Gastrocnemius medialis (tissue), 4 donors: ENCODE measurements around the gene NPAS4. TPM values are rescaled to one million over a fixed set of nuclear protein-coding genes. Genes with fewer than 3 reads are reported as not detected.
"Not testable (repeated sequence)": the region's sequence is repeated elsewhere in the genome, so short reads cannot be mapped to it uniquely, and the experiment has no call there.

Experiments used
- ATAC-seq, 2 donors: fragments of 150-250 bp; one replicate each; pipeline ENCODE4 v1.9.1; 2016
- DNase-seq, 2 donors: peaks; one replicate each; pipeline ENCODE4 v3.0.0-alpha.2; 2019
- H3K27ac ChIP-seq, 4 donors: fragments of 200-600 bp; sonication (generic); 1 replicate in 1 of 4; 2 replicates in 3 of 4; pipeline ENCODE4 v1.5.1; 2016 to 2018; ENCODE audit warnings: mild to moderate bottlenecking in 2 of 4, moderate library complexity in 1 of 4
- H3K27me3 ChIP-seq, 3 donors: fragments of 200-600 bp; sonication (generic) in 2 of 3; 1 replicate in 1 of 3; 2 replicates in 2 of 3; pipeline versions ENCODE4 v1.5.1 to v1.6.0; 2016 to 2019; ENCODE audit warnings: mild to moderate bottlenecking in 1 of 3, moderate library complexity in 1 of 3
- H3K36me3 ChIP-seq, 2 donors: fragments of 200-600 bp; sonication (generic) in 1 of 2; one replicate each; pipeline ENCODE4 v1.5.1; 2017 to 2018
- H3K4me1 ChIP-seq, 2 donors: fragments of 200-600 bp; sonication (generic) in 1 of 2; one replicate each; pipeline ENCODE4 v1.5.1; 2016 to 2017; ENCODE audit warnings: mild to moderate bottlenecking in 2 of 2
- H3K4me3 ChIP-seq, 4 donors: fragments of 200-600 bp; sonication (generic) in 3 of 4; 1 replicate in 1 of 4; 2 replicates in 3 of 4; pipeline ENCODE4 v1.5.1; 2016 to 2019; ENCODE audit warnings: mild to moderate bottlenecking in 2 of 4
- H3K9me3 ChIP-seq, 3 donors: fragments of 200-600 bp; sonication (generic) in 2 of 3; 1 replicate in 1 of 3; 2 replicates in 2 of 3; pipeline ENCODE4 v1.5.1; 2016 to 2019
- CTCF ChIP-seq, 5 experiments: fragments of 450-650 bp in 3 of 5; fragments of 200-600 bp in 2 of 5; sonication (generic) in 2 of 5; IDR thresholded peaks in 4 of 5; conservative IDR thresholded peaks in 1 of 5; 1 replicate in 4 of 5; 2 replicates in 1 of 5; pipeline ENCODE4 v1.5.1; 2016 to 2019; ENCODE audit warnings: antibody characterized with exemption in 5 of 5, mild to moderate bottlenecking in 3 of 5, moderate library complexity in 3 of 5
- POLR2A ChIP-seq, 2 donors: fragments of 450-650 bp; IDR thresholded peaks; one replicate each; pipeline ENCODE4 v1.6.1; 2017; ENCODE audit warnings: antibody characterized with exemption in 2 of 2, mild to moderate bottlenecking in 2 of 2, moderate library complexity in 2 of 2
- in situ Hi-C, 4 donors: fragments of 200-750 bp; cut with MboI; loops; one replicate each; pipeline versions ENCODE4 v1.15.0 to v1.8.0; 2017; ENCODE audit warnings: low sequenced_read_pairs in 4 of 4
- intact Hi-C: fragments of 100-400 bp; cut with DNase I; formaldehyde crosslinking; loops from one replicate; pipeline ENCODE4 v1.15.1; 2023; ENCODE audit warnings: low total_unique reads
- total RNA-seq, 4 donors: library from RNA; depleted of rRNA; stranded (reverse); fragments of >200 nt; gene quantifications; one replicate each; pipeline versions ENCODE4 v1.1.0 to v1.2.3, GENCODE V29; 2016

The NPAS4 gene
- total RNA-seq, 4 donors from 2014 or later, result not detected

- Histone ChIP-seq H3K4me1 (peaks cover 5 to 14% of the 10 kb centered on the region in 2 donors), H3K36me3 (peaks cover 0 to 22% of the 10 kb centered on the region in 2 donors), H3K9me3 (no peaks in the 10 kb centered on the region), H3K27me3 (no peaks in the 10 kb centered on the region), H3K4me3 (peak within 1 kb of the TSS; percentile 91 to 95 (median 92)), H3K27ac (peak within 1 kb of the TSS; percentile 81 to 97 (median 84))
- DNase-seq, result peak; percentile 74 to 86
- in situ Hi-C loops, result no loop called here
- TF ChIP-seq CTCF (IDR thresholded peaks at IDR 0.05 in 4 of 5, conservative IDR thresholded peaks at IDR 0.05 in 1 of 5), result peak; percentile 35 to 70 (median 57)
- no peak for TF ChIP-seq POLR2A (IDR thresholded peaks at IDR 0.05)
- ATAC-seq, result peak; percentile 100
- intact Hi-C loops, result loop anchor here (1.0 to 2.0 kb wide), 3 partner anchors 20 to 42 kb away; partner anchors contain the start of gene DPP3
These were observed 17.9 kb downstream of the NPAS4 start, which contains the start of gene MRPL11 for GRCh38 chr11:66438504-66439466. TSS of gene MRPL11 (minus strand) at chr11:66438848. CDS start at chr11:66438754, 94 bp downstream.

- H3K9me3 ChIP-seq, H3K4me3 ChIP-seq, H3K27me3 ChIP-seq, ATAC-seq, in situ Hi-C loops, H3K27ac ChIP-seq, intact Hi-C loops, DNase-seq, H3K36me3 ChIP-seq: not testable (repeated sequence)
- peaks cover 5 to 14% of the 10 kb centered on the region in 2 donors for H3K4me1 ChIP-seq
These were observed 19.5 kb downstream of the NPAS4 start for GRCh38 chr11:66440101-66440939.

- H3K27ac ChIP-seq, intact Hi-C loops, in situ Hi-C loops, H3K27me3 ChIP-seq, H3K9me3 ChIP-seq, H3K4me3 ChIP-seq, H3K36me3 ChIP-seq, ATAC-seq, DNase-seq: not testable (repeated sequence)
- peaks cover 5 to 14% of the 10 kb centered on the region in 2 donors for H3K4me1 ChIP-seq
These were observed 20.1 kb downstream of the NPAS4 start for GRCh38 chr11:66440940-66441282.

DNA sequence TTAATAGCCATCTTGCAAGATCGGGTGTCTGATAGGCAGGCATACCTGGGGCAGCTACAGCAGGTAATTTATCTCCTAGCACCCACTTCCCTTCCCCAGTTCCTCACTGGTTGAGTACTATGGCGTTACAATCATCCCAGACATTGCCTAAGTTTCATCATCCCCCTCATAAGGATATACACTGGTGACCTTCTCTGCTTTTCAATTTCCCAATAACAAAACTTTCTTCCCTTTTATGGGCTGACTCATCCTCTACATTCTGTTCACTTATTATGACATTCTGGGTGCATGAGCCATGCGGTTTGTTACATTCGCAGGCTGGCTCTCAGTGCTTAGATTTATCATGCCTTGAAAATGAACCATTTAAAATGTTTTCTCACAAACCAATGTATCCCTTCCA lies 22.8 kb downstream of the NPAS4 start:
- DNase-seq, result no peak
- Histone ChIP-seq H3K4me1 (no peaks in the 10 kb centered on the region), H3K9me3 (no peaks in the 10 kb centered on the region), H3K27ac (no peak overlapping the region), H3K4me3 (no peak overlapping the region), H3K27me3 (no peaks in the 10 kb centered on the region), H3K36me3 (no peaks in the 10 kb centered on the region)
- in situ Hi-C loops (no loop called here), intact Hi-C loops (no loop called here)
- no peak for ATAC-seq
- TF ChIP-seq CTCF (IDR thresholded peaks at IDR 0.05 in 4 of 5, conservative IDR thresholded peaks at IDR 0.05 in 1 of 5) (no peak), POLR2A (IDR thresholded peaks at IDR 0.05) (no peak)

- no peaks in the 10 kb centered on the region for H3K36me3 ChIP-seq
- intact Hi-C loops, result no loop called here
- no peak for DNase-seq
- no peaks in the 10 kb centered on the region for H3K27me3 ChIP-seq
- no peaks in the 10 kb centered on the region for H3K4me1 ChIP-seq
- TF ChIP-seq POLR2A (IDR thresholded peaks at IDR 0.05), result no peak
- TF ChIP-seq CTCF (IDR thresholded peaks at IDR 0.05 in 4 of 5, conservative IDR thresholded peaks at IDR 0.05 in 1 of 5), result no peak
- H3K9me3 ChIP-seq, result no peaks in the 10 kb centered on the region
- H3K4me3 ChIP-seq, result no peak overlapping the region
- ATAC-seq, result no peak
- no peak overlapping the region for H3K27ac ChIP-seq
- in situ Hi-C loops, result no loop called here
These were observed 26.2 kb downstream of the NPAS4 start for GRCh38 chr11:66447012-66447411.
